ENCODE data around the gene FERMT1. TPM values are rescaled to one million over a fixed set of nuclear protein-coding genes. Genes with fewer than 3 reads are reported as not detected.
"Not testable (repeated sequence)": the region's sequence is repeated elsewhere in the genome, so short reads cannot be mapped to it uniquely, and the experiment has no call there.

Gene FERMT1
- total RNA-seq, 2 experiments from 2014 or later, result not detected

DNA sequence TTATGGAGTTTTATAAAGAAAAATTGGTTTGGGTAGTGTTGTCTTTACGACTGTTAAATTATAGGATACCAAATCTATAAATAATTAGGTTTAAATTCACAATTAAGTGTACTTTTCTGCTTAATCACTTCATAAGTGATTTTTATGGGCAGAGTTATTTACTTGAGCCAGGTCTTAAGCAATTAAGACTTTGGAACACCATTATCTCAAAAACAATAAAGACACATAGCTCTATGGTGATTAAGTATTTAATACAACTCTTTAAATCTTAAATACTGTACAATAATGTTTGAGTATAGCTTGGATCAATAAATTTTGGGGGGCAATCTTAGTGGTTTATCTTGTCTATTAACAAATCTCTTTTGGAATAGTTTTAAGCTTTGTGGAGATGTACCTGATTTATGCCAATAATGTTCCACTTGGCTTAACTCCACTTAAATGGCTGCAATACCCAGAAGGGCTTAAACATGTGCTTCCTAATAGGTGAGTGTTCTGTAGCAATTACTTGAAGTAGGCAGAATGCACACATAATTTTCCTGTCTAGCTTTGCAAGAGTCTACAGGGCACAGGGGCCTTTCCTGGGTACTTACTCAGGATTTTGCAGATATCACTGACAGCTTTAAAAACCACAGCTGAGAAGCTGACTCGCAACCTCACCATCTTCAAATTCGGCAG, 7.5 kb downstream of the FERMT1 start:
- Histone ChIP-seq H3K36me3 (ENCODE audit: insufficient read depth, low read length) (no peaks in the 10 kb centered on the region), H3K4me2 (ENCODE audit: low read length) (no peak overlapping the region), H2AFZ (ENCODE audit: low read length) (no peak overlapping the region), H3K79me2 (ENCODE audit: insufficient read depth, low read depth, low read length) (no peaks in the 10 kb centered on the region), H3K4me1 (ENCODE audit: insufficient read depth, low read length, poor library complexity, severe bottlenecking) (no peaks in the 10 kb centered on the region), H3K27ac (ENCODE audit: low read depth, low read length, poor library complexity, severe bottlenecking) (no peak overlapping the region), H3K9me2 (ENCODE audit: insufficient read depth, low read length) (no peaks in the 10 kb centered on the region), H3K4me3 (ENCODE audit: low read depth, low read length, poor library complexity, severe bottlenecking) (no peak overlapping the region), H4K20me1 (ENCODE audit: insufficient read depth, low read length) (no peaks in the 10 kb centered on the region), H3K9me3 (ENCODE audit: low read length) (no peaks in the 10 kb centered on the region)
- intact Hi-C loops (cut with micrococcal nuclease; ENCODE audit: unreplicated experiment), result no loop called here
- no TSS peak for BruUV-seq (replicated peaks)
- ChIA-PET POLR2A (interaction anchor here (0.7 kb wide), 1 partner anchor 1383 kb away, joined by 4 read pairs; no protein-coding TSS in a partner anchor), CTCF (ENCODE audit: unreplicated experiment) (interaction anchor here (0.5 kb wide), 1 partner anchor 101 kb away, joined by 3 read pairs; no protein-coding TSS in a partner anchor)
- no peak for TF ChIP-seq EZH2phosphoT487 (IDR thresholded peaks at IDR 0.05; ENCODE audit: borderline replicate concordance, low read depth, low read length)
- TF ChIP-seq, protein P1, sequence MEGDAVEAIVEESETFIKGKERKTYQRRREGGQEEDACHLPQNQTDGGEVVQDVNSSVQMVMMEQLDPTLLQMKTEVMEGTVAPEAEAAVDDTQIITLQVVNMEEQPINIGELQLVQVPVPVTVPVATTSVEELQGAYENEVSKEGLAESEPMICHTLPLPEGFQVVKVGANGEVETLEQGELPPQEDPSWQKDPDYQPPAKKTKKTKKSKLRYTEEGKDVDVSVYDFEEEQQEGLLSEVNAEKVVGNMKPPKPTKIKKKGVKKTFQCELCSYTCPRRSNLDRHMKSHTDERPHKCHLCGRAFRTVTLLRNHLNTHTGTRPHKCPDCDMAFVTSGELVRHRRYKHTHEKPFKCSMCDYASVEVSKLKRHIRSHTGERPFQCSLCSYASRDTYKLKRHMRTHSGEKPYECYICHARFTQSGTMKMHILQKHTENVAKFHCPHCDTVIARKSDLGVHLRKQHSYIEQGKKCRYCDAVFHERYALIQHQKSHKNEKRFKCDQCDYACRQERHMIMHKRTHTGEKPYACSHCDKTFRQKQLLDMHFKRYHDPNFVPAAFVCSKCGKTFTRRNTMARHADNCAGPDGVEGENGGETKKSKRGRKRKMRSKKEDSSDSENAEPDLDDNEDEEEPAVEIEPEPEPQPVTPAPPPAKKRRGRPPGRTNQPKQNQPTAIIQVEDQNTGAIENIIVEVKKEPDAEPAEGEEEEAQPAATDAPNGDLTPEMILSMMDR (conservative IDR thresholded peaks at IDR 0.05; ENCODE audit: low read length), result no peak
- DNase-seq (ENCODE audit: low spot score), result no peak

DNA sequence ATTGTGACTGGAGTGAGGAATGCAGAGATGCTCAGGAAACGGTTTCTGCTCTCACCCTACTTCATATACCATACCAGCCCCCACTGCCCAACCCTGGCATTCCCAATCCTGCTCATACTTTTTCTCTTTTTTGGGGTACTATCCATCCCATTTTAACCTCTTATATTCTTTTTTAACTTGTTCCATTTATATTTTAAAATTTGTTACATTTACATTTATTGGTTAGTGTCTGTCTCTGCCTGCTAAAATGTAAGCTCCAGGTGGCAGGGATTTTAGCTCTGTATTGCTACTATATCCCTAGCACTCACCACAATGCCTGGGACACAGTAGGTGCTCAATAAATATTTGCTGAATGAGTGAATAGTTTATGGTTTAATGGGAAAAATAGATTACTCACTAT, 8.1 kb downstream of the FERMT1 start:
- Histone ChIP-seq H3K4me2 (ENCODE audit: low read length) (no peak overlapping the region), H3K9me3 (ENCODE audit: low read length) (no peaks in the 10 kb centered on the region), H4K20me1 (ENCODE audit: insufficient read depth, low read length) (no peaks in the 10 kb centered on the region), H3K36me3 (ENCODE audit: insufficient read depth, low read length) (no peaks in the 10 kb centered on the region), H3K27ac (ENCODE audit: low read depth, low read length, poor library complexity, severe bottlenecking) (no peak overlapping the region), H3K9me2 (ENCODE audit: insufficient read depth, low read length) (no peaks in the 10 kb centered on the region), H3K4me1 (ENCODE audit: insufficient read depth, low read length, poor library complexity, severe bottlenecking) (no peaks in the 10 kb centered on the region), H3K4me3 (ENCODE audit: low read depth, low read length, poor library complexity, severe bottlenecking) (no peak overlapping the region), H3K79me2 (ENCODE audit: insufficient read depth, low read depth, low read length) (no peaks in the 10 kb centered on the region), H2AFZ (ENCODE audit: low read length) (no peak overlapping the region)
- TF ChIP-seq, protein P1 (conservative IDR thresholded peaks at IDR 0.05; ENCODE audit: low read length), result no peak
- no peak for TF ChIP-seq EZH2phosphoT487 (IDR thresholded peaks at IDR 0.05; ENCODE audit: borderline replicate concordance, low read depth, low read length)
- ChIA-PET CTCF (ENCODE audit: unreplicated experiment) (no interaction called here), POLR2A (no interaction called here)
- DNase-seq (ENCODE audit: low spot score), result no peak
- BruUV-seq (replicated peaks), result no TSS peak
- intact Hi-C loops (cut with micrococcal nuclease; ENCODE audit: unreplicated experiment), result no loop called here

DNA sequence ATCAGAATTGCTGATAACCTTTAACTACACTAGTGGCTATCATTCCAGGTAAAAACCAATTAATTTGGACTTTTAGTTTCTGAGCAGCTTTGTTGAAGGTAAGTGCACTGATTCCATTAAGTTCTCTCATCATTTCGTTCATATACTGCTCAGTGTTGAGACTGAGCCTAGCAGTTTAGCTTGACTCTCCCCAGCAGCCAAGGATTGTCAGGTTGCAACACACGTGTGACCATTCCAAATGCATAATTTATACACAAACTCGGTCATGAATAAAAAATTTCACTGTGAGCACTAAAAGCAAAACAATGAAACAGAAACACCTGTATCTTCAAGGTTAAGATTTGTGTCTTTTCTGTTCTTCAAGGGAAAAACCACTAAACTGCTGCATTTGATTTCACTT, 8.9 kb downstream of the FERMT1 start:
- H3K79me2 ChIP-seq (ENCODE audit: insufficient read depth, low read depth, low read length), result no peaks in the 10 kb centered on the region
- BruUV-seq (replicated peaks), result no TSS peak
- no peak overlapping the region for H3K4me2 ChIP-seq (ENCODE audit: low read length)
- H3K4me1 ChIP-seq (ENCODE audit: insufficient read depth, low read length, poor library complexity, severe bottlenecking), result no peaks in the 10 kb centered on the region
- H4K20me1 ChIP-seq (ENCODE audit: insufficient read depth, low read length), result no peaks in the 10 kb centered on the region
- H3K4me3 ChIP-seq (ENCODE audit: low read depth, low read length, poor library complexity, severe bottlenecking), result no peak overlapping the region
- no peaks in the 10 kb centered on the region for H3K9me3 ChIP-seq (ENCODE audit: low read length)
- no peak overlapping the region for H3K27ac ChIP-seq (ENCODE audit: low read depth, low read length, poor library complexity, severe bottlenecking)
- DNase-seq (ENCODE audit: low spot score), result no peak
- TF ChIP-seq EZH2phosphoT487 (IDR thresholded peaks at IDR 0.05; ENCODE audit: borderline replicate concordance, low read depth, low read length), result no peak
- TF ChIP-seq, protein P1 (conservative IDR thresholded peaks at IDR 0.05; ENCODE audit: low read length), result no peak
- intact Hi-C loops (cut with micrococcal nuclease; ENCODE audit: unreplicated experiment), result no loop called here
- POLR2A ChIA-PET, result interaction anchor here (0.7 kb wide), 1 partner anchor 24 kb away, joined by 4 read pairs; no protein-coding TSS in a partner anchor
- no peaks in the 10 kb centered on the region for H3K9me2 ChIP-seq (ENCODE audit: insufficient read depth, low read length)
- CTCF ChIA-PET (ENCODE audit: unreplicated experiment), result no interaction called here
- H2AFZ ChIP-seq (ENCODE audit: low read length), result no peak overlapping the region
- no peaks in the 10 kb centered on the region for H3K36me3 ChIP-seq (ENCODE audit: insufficient read depth, low read length)

DNA sequence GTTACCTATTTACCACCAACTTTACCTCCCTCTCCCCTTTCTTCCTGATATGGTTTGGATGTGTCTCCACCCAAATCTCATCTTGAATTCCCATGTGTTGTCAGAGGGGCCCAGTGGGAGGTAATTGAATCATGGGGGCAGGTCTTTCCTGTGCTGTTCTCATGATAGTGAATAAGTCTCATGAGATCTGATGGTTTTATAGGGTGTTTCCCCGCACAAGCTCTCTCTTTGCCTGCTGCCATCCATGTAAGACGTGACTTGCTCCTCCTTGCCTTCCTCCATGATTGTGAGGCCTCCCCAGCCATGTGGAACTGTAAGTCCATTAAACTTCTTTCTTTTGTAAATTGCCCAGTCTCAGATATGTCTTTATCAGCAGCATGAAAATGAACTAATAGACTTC, 9.9 kb downstream of the FERMT1 start:
- H3K79me2 ChIP-seq (ENCODE audit: insufficient read depth, low read depth, low read length); POLR2A ChIA-PET; BruUV-seq (replicated peaks); DNase-seq (ENCODE audit: low spot score); H2AFZ ChIP-seq (ENCODE audit: low read length); H3K4me1 ChIP-seq (ENCODE audit: insufficient read depth, low read length, poor library complexity, severe bottlenecking); CTCF ChIA-PET (ENCODE audit: unreplicated experiment); H4K20me1 ChIP-seq (ENCODE audit: insufficient read depth, low read length); H3K9me3 ChIP-seq (ENCODE audit: low read length); H3K4me3 ChIP-seq (ENCODE audit: low read depth, low read length, poor library complexity, severe bottlenecking); H3K9me2 ChIP-seq (ENCODE audit: insufficient read depth, low read length); H3K4me2 ChIP-seq (ENCODE audit: low read length); H3K27ac ChIP-seq (ENCODE audit: low read depth, low read length, poor library complexity, severe bottlenecking); intact Hi-C loops (cut with micrococcal nuclease; ENCODE audit: unreplicated experiment); H3K36me3 ChIP-seq (ENCODE audit: insufficient read depth, low read length): not testable (repeated sequence)
